ENCODE measurements around the gene CRY1.

DNA sequence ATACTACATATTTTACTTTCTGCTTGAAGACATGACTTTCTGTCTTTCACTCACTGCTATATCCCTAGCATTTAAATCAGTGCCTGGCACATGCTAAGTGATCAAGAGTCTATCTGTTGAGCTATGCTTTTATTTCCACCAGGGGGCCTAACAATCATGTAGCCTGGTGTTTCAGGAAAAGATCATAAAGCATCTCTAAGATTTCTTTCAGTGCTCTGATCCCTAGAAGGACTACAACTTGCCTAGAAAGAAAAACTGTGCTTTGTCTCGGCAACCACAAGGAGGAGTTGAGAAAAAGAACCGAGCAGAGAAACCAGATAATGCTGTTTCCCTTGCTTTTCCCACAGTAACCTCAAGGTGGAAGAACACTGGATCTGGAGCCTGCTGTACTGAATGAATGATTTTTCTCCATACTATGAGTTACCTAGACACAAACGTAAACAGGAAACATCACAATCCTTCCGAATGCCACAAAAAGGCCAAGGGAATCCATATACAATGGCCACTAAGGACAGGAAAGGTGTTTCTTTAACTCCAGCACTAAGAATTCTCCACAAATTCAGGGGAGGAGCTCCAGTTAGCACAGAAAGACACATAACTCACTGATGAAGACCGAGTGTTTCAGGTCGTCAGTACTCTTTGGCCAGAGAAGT, 1.2 kb downstream of the CRY1 start:
- TF ChIP-seq, protein P1, sequence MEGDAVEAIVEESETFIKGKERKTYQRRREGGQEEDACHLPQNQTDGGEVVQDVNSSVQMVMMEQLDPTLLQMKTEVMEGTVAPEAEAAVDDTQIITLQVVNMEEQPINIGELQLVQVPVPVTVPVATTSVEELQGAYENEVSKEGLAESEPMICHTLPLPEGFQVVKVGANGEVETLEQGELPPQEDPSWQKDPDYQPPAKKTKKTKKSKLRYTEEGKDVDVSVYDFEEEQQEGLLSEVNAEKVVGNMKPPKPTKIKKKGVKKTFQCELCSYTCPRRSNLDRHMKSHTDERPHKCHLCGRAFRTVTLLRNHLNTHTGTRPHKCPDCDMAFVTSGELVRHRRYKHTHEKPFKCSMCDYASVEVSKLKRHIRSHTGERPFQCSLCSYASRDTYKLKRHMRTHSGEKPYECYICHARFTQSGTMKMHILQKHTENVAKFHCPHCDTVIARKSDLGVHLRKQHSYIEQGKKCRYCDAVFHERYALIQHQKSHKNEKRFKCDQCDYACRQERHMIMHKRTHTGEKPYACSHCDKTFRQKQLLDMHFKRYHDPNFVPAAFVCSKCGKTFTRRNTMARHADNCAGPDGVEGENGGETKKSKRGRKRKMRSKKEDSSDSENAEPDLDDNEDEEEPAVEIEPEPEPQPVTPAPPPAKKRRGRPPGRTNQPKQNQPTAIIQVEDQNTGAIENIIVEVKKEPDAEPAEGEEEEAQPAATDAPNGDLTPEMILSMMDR (IDR thresholded peaks at IDR 0.05; ENCODE audit: low read depth, low read length): peak; percentile 76
- no peak for TF ChIP-seq POLR2A (IDR thresholded peaks at IDR 0.05; ENCODE audit: extremely low read depth, insufficient read length)

All from NB4 (cell line).